KBM-7 (cell line): ENCODE data around the gene TMEM221.
"Not testable (repeated sequence)": the region's sequence is repeated elsewhere in the genome, so short reads cannot be mapped to it uniquely, and the experiment has no call there.

Experiments used
- DNase-seq: peaks from one replicate; pipeline ENCODE4 v3.0.0-alpha.2; 2015
- in situ Hi-C: fragments of 300-500 bp; cut with MboI; formaldehyde crosslinking; loops from 2 replicates; pipeline ENCODE4 v1.14.3; 2020; ENCODE audit warnings: low sequenced_read_pairs, low pct_unique_long_range_greater_than_20kb, mixed read lengths

Gene TMEM221

DNA sequence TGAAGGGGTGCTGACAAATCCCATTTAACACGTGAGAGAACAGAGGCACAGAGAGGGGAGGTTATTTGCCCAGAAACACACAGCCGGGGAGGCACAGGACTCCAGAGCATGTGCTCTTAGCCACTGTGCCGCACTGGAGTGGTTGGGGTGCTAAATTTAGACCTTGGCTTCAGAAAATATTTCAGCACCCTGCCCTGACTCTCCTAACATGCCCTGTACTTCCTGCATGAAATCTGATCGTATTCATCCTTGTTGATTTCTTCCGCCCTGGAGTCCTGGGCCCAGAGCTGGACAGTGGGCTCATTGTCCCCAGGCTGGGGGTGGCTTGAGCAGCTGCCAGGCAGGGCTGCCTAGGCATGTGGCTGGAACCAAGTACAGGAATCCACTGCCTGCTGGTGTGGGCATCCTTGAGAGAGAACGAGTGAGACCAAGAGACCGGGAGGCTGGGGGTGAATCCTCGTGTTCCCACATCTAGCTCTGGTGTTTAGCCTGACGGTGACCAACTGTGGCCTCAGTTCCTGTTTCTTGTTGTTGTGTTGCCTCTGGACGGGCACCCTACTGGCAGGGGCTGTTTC lies 27.2 kb upstream of the TMEM221 start:
- peak; percentile 40 for DNase-seq
- in situ Hi-C loops, result no loop called here

DNA sequence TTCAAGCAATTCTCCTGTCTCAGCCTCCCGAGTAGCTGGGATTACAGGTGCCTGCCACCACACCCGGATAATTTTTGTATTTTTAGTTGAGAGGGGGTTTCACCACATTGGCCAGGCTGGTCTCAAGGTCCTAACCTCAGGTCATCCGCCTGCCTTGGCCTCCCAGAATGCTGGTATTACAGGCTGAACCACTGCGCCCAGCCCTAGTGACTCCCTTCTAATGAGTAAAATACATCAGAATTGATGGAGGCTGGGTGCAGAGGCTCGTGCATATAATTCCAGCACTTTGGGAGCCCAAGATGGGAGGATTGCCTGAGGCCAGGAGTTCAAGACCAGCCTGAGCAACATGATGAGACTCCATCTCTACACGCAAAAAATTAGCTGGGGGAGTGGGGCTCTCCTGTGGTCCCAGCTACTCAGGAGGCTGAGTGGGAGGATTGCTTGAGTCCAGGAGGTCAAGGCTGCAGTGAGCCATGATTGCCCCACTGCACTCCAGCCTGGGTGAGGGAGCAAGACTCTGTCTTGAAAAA lies 26.6 kb upstream of the TMEM221 start:
- DNase-seq, in situ Hi-C loops: not testable (repeated sequence)

DNA sequence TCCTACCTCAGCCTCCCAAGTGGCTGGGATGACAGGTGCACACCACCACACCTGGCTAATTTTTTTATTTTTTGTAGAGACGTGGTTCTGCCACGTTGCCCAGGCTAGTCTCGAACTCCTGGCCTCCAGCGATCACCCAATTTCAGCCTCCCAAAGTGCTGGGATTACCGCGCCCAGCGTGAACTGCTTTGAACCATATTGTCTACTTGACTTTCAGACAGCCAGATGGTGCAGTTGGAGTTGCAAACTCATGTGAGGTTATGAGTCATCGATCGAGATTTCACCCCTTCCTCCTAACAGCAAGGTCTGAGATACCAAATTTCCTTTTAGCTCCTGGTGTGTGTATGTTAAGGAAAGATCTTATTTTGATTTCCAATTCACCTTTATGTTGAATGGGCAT lies 24.6 kb upstream of the TMEM221 start:
- in situ Hi-C loops, result no loop called here
- peak; percentile 55 for DNase-seq

DNA sequence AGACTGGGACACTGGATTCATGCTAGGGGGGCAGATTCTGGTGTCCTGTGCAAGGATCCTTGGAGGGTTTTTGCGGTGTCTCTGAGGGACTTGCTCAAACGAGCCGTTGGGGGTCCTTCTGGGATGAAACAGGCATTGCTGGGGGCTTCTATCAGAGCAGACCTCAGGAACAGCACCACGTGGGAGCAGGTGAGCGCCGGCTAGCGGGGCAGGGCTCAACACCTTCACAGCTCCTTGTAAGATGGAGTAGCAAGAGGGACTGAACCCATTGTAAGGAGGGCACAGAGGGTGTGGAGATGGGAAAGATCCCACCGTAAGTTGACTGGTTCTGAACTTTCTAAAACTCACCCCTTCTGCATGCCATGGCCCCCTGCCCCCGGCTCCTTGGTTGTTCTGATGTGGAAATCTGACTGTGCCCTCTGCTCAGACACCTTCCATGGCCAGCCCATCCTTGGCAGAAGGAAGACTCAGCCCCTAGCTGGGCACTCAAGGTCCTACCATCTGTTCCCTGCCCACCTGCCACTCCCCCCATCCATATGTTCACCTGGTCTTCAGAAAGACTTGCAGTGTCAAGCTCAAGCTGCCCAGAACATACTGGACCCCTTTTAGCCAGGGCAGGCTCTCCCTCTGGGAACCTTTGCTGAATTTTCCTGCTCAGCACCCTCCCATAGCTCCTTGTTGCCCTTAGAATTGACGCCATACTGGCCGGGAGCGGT lies 23.1 kb upstream of the TMEM221 start:
- in situ Hi-C loops, result no loop called here
- DNase-seq, result no peak

DNA sequence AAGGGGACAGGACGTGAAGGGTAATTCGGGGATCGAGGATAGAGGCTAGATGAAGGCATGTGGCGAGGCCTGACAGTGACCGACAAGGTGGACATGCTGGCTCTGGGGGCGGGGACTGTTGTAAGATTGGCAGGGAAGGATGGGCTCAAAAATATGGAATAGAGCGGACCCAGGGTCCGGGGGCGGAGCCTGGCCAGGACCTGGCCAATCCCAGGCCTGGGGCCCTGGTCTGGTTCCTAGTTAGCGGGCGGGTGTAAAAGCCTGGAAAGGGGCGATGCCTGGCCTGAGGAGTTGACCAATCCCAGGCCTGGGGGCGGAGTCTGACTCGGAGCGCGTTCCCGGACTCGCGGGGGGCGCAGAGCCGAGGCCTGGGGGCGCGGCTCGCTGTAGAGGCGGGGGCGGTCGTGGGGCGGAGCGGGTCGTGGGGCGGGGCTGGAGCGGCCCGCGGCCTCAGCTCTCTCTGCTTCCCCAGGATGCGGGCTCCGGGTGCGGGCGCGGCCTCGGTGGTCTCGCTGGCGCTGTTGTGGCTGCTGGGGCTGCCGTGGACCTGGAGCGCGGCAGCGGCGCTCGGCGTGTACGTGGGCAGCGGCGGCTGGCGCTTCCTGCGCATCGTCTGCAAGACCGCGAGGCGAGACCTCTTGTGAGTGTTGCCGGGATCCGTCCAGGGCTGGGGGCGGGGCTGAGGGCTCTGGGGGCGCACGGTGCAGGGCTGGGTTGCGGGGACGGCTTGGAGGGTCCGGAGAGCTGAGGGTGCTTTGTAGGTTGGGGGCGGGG lies 21.8 kb upstream of the TMEM221 start, which contains the start of gene SLC27A1:
Gene SLC27A1, plus strand, starts transcription at position 457 of the 774 bp plus-strand sequence. Its CDS starts 17 bp downstream, at position 474.
- peak; percentile 99 for DNase-seq
- in situ Hi-C loops, result no loop called here

DNA sequence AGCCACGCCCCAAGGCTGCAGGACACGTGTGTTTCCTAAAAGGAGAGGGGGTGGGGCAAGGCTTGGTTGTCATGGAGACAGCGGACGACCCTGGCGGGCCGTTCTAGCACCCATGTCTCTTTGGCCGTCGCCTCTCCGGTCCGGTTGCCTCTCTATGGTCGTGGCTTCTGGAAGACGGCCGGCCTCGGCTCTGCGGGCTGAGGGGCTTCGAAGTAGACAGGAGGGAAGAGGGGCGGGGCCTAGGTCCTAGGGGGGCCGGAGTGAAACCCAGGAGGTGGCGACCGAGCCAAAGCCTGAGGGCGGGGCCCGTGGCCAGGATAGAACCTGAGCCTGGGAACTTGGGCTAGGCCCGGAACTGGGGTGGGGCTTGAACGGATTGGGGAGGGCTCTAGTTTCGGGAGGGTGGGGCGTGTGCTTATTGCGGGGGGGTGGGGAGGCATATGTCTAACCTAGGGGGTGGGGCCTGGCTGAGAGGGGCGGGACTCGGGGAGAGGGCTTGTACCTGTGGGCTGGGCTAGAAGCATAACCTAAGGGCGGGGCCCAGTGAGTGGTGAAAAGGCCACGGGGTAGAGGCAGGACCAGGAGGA lies 21.1 kb upstream of the TMEM221 start:
- peak; percentile 94 for DNase-seq

DNA sequence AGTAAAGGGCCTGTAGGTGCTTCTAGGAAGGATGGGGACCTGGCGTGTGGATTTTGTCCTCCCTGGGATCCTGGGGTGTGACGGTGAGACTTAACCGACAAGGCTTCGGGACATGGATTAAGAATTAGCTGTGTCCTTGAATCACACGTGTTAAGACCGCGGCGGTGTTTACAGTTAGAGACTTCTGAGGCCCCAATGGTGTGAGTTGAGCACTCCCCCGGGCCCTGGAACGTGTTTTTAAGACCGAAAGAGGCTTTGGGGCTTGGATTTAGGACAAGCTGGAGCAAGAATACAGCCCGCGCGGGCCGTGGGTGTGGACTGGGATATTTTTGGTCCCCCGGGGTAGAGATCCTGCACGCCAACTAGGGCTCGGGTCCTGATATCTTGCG lies 20.6 kb upstream of the TMEM221 start:
- in situ Hi-C loops, result no loop called here
- no peak for DNase-seq

More for the DNA sequence above, 21.1 kb upstream of the TMEM221 start:
- in situ Hi-C loops, result no loop called here

DNA sequence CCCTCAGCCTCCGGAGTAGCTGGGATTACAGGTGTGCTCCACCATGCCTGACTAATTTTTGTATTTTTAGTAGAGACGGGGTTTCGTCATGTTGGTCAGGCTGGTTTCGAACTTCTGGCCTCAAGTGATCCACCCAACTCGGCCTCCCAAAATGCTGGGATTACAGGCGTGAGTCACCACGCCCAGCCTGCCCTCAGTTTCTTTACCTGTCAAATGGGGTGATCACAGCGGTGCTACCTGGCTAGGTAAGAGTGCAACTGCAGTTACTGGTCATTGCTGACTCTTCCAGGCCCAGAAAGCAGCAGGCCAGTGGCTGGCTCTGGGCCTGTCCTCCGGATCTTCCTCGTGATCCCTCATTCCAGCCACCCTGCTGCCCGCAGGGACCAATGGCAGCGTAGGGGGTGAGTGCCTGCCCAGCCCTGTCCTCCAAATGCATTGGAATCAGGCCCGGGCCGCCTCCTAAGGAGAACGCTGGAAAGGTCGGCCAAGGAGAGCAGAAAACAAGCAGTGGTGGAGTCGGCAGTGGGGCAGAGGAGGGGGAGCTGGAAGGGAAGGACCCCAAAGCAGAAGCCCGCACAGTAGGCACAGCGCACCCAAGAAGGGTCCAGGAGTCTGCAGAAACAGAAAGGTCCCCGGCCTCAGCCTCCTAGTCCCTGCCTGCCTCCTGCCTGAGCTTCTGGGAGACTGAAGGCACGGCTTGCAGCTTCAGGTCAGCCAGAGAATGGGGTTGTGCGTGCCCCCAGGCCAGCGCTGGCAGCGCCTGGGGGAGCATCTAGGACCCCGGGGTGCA lies 20.0 kb upstream of the TMEM221 start:
- in situ Hi-C loops, result no loop called here
- DNase-seq, result no peak

DNA sequence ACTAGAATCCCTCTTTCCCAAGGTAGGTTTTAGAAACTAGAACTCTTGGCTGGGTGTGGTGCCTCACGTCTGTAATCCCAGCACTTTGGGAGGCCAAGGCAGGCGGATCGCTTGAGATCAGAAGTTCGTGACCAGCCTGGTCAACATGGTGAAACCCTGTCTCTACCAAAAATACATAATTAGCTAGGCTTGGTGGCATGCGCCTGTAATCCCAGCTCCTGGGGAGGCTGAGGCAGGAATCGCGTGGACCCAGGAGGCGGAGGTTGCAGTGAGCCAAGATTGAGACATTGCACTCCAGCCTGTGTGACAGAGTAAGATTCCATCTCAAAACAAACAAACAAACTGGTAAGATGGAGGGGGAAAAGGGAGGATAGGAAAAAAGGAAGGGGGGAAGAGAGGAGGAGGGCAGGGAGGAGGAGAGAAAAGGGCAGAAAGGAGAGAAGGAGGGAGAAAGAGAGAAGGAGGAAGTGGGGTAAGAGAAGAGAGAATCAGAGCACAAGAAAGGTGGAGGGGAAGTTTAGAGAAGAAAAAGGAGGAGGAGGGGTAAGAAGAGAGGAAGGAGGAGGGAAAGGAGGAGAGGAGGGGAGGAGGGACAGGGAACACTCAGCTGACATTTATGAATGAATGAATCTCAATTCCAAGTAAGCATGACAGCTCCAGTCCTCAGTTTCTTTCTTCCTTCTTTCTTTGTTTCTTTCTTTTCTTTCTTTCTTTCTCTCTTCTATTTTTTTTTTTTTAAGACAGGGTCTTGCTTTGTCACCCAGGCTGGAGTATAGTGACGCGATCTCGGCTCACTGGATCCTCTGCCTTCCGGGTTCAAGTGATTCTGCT lies 19.2 kb upstream of the TMEM221 start:
- in situ Hi-C loops, result no loop called here
- no peak for DNase-seq

DNA sequence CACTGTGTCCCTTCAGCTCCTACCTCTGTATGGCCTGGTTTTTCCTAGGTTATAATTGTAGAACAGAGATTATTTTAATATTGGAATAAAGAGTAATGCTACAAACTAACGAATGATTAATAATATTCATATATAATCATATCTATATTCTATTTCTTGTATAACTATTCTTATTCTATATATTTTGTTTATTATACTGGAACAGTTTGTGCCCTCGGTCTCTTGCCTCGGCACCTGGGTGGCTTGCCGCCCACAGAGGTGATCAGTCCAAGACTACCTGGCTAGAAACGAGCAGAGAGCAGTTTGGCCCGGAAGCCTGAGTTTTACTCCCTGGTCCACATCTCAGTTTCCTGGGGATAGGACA lies 18.0 kb upstream of the TMEM221 start:
- in situ Hi-C loops, result no loop called here

DNA sequence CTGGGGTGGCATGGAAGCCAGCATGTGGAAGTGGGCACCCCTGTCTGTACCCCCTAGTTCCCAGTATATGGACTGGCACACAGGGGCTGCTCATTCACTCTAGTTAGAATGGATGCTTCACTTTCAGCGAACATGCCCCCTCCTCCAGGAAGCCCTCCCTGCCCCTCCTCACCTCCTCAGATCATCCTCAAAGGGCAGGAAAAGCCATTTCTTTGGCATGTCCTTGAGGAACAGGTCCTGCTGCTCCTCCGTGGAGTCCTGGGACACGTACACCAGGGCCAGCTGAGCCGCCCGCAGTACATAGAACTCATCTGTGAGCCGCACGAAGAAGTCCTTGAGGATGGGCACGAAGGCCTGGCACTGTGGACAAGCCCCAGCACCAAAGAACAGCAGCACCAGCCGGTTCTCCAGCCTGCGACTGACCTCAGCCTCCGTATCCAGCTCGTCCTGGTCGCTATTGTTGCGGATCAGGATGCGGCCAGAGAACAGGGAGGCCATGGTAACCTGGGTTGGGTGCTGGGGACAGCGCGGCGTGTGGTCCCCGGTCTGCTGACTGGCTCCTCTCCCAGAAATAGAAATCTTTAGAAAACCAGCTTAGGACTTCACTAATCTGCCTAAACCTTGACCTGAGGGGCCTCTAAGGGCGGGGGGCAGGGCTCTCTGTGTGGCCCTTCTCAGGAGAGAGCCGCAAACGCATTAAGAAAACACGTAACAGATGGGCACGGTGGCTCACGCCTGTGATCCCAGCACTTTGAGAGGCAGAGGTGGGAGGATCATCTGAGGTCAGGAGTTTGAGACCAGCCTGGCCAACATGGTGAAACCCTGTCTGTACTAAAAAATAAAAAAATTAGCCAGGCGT lies 12.1 kb upstream of the TMEM221 start, which contains the start of gene NXNL1:
Gene NXNL1, minus strand, starts transcription at position 555 of the 859 bp plus-strand sequence. Its CDS starts 57 bp downstream, at position 498.
- in situ Hi-C loops, result no loop called here
- no peak for DNase-seq

More for the DNA sequence above, 18.0 kb upstream of the TMEM221 start:
- no peak for DNase-seq

DNA sequence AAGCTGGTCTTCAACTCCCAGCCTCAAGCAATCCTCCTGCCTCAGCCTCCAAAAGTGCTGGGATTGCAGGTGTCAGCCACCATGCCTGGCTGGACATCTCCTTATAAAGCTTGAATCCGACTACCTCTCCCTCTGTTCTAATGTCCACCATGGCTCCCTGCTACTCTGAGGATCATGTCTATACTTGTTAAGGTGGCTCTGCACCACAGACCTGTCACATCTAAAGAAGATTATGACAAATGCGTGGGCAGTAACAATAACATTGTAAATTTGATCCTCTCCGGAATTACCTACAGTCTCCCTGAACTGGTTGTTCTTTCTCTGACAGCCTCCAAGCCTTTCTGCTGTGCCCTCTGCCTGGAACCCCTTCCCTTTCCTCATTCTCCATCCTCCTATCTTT lies 10.5 kb upstream of the TMEM221 start:
- no peak for DNase-seq
- in situ Hi-C loops, result no loop called here

DNA sequence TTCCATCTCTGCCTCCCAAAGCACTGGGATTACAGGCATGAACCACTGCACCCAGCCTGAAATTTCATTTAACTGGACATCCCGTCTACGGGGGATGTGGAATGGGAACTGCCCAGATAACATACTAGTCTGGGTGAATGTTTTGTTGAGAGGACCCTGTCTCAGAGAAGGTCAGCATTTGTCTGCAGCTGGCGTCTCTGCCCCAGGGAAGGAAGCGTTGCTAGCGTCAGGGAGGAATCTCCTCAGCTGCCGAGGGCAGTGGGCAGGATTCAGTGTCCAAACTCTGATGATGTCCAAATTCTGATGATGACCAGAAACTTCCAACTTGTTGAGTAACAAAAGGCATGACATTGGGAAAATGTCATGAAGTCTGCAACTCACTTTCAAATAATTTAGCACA lies 9.1 kb upstream of the TMEM221 start:
- in situ Hi-C loops, result no loop called here
- no peak for DNase-seq

DNA sequence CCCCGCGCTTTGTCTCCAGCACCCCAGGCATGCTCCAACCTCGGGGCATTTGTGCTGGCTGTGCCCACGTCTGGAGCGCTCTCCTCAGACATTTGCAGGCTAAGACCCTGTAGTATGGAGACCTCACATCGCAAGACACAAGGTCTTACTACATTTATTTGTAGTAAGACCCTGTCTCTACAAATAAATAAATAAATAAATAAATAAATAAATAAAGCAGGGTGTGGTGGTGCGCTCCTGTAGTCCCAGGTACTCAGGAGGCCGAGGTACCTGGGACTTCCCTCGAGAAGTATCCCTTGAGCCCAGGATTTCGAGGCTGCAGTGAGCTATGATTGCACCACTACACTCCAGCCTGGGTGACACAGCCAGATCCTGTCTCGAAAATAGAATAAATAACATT lies 7.7 kb upstream of the TMEM221 start:
- no peak for DNase-seq
- in situ Hi-C loops, result no loop called here

DNA sequence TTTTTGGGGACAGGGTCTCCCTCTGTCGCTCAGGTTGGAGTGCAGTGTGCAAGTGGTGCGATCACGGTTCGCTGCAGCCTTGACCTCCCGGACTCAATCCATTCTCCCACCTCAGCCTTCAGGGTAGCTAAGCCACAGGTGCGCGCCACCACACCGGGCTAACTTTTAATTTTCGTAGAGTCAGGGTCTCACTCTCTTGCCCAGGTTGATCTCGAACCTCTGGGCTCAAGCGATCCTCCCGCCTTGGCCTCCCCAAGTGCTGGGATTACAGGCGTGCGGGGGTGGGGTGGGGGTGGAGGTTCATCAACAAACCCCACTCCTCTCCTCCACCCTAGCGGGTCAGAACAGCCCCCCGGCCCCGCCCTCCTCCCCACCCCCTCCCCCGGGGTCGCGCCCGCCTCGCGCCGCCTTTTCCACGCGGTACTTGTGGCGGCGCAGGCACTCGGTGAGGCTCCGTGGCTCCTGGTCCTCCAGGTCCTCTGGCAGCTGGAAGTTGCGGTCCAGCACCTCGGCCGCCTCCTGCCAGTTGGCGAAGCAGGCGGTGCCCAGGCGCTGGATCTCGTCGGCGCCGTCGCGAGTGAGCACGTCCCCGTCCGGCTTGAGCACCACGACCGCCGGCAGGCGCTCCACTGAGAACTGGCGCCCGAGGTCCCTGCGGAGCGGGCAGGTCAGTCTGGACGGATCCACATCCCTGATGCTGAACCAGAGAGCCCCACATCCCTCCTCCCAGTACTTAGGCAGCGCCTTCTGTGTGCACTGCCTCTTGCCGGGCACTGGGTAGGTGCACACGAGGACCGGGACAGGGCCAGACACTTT lies 7.0 kb upstream of the TMEM221 start:
- in situ Hi-C loops, result no loop called here
- no peak for DNase-seq

DNA sequence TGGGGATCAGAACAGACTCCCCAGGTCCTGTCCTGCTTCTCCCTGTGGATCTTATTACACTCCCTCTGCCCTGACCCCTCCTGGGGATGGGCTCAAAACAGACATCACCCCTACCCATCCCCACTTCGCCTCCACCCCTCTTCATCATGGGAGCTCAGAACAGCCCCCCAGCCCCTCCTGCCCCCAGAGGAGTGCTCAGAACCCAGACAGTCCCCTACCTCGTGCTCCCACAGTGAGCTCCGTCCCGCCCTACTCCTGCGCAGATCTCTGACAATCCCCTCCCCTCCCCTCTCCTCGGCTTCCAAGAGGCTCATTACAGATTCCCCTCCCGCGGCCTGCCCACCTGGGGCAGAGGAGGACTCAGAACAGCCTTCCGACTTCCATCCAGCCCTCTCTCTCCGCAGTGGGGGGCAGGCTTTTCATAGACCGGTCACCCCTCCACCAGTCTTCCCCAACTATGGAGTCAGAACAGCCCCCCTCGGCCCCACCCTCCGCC lies 6.2 kb upstream of the TMEM221 start:
- in situ Hi-C loops, result no loop called here
- DNase-seq, result no peak
